DMS 273 (cell line): ENCODE data around the gene USP28.
A peak's percentile ranks its signal among the peaks of the same experiment; 100 is the strongest.
"Not testable (repeated sequence)": the region's sequence is repeated elsewhere in the genome, so short reads cannot be mapped to it uniquely, and the experiment has no call there.

Experiments used
- DNase-seq: peaks from one replicate; lab custom pipeline; 2025; ENCODE audit not compliant: unreplicated experiment; lab: John Stamatoyannopoulos, UW

Gene USP28

GRCh38 chr11:113773416-113774173 is 101.8 kb downstream of the USP28 start, which contains the start of gene ZW10:
Gene ZW10 (minus strand): TSS chr11:113773692. CDS start chr11:113773666, 26 bp downstream.
- DNase-seq, result peak; percentile 97

- peak; percentile 51 for DNase-seq
Measured at GRCh38 chr11:113773092-113773415, 102.3 kb downstream of the USP28 start.

- DNase-seq, result no peak
Measured at GRCh38 chr11:113771964-113772363, 103.4 kb downstream of the USP28 start.

- DNase-seq, result no peak
Measured at GRCh38 chr11:113764527-113765219, 110.7 kb downstream of the USP28 start.

GRCh38 chr11:113763040-113763439 is 112.3 kb downstream of the USP28 start:
- not testable (repeated sequence) for DNase-seq

GRCh38 chr11:113760241-113760640 is 115.1 kb downstream of the USP28 start:
- no peak for DNase-seq

GRCh38 chr11:113752932-113753331 is 122.4 kb downstream of the USP28 start:
- DNase-seq, result no peak
